ENCODE measurements around the gene CHST5.

The CHST5 gene

GRCh38 chr16:75495076-75495674 lies 40.7 kb downstream of the CHST5 start, which contains the start of gene CHST6:
Gene CHST6 (minus strand): TSS chr16:75495441. CDS start chr16:75479828, 15,613 bp downstream.
- TF ChIP-seq GATA2 (IDR thresholded peaks at IDR 0.05; ENCODE audit: low read depth, low read length) (no peak), GATA3 (IDR thresholded peaks at IDR 0.05; ENCODE audit: low read depth, low read length) (no peak)

- TF ChIP-seq GATA3 (IDR thresholded peaks at IDR 0.05; ENCODE audit: low read depth, low read length), result no peak
- TF ChIP-seq GATA2 (IDR thresholded peaks at IDR 0.05; ENCODE audit: low read depth, low read length), result no peak
Observed at GRCh38 chr16:75494661-75495075, 41.2 kb downstream of the CHST5 start.

- TF ChIP-seq GATA3 (IDR thresholded peaks at IDR 0.05; ENCODE audit: low read depth, low read length), result no peak
- TF ChIP-seq GATA2 (IDR thresholded peaks at IDR 0.05; ENCODE audit: low read depth, low read length), result no peak
Observed at GRCh38 chr16:75494184-75494583, 41.7 kb downstream of the CHST5 start.

GRCh38 chr16:75491876-75492275 lies 44.0 kb downstream of the CHST5 start:
- TF ChIP-seq GATA2 (IDR thresholded peaks at IDR 0.05; ENCODE audit: low read depth, low read length) (peak; percentile 96), GATA3 (IDR thresholded peaks at IDR 0.05; ENCODE audit: low read depth, low read length) (peak; percentile 84)

- TF ChIP-seq GATA2 (IDR thresholded peaks at IDR 0.05; ENCODE audit: low read depth, low read length) (no peak), GATA3 (IDR thresholded peaks at IDR 0.05; ENCODE audit: low read depth, low read length) (no peak)
Observed at GRCh38 chr16:75488322-75488721, 47.6 kb downstream of the CHST5 start.

GRCh38 chr16:75486676-75487313 lies 49.1 kb downstream of the CHST5 start:
- TF ChIP-seq GATA3 (IDR thresholded peaks at IDR 0.05; ENCODE audit: low read depth, low read length), result no peak
- no peak for TF ChIP-seq GATA2 (IDR thresholded peaks at IDR 0.05; ENCODE audit: low read depth, low read length)

- TF ChIP-seq GATA3 (IDR thresholded peaks at IDR 0.05; ENCODE audit: low read depth, low read length) (no peak), GATA2 (IDR thresholded peaks at IDR 0.05; ENCODE audit: low read depth, low read length) (no peak)
Observed at GRCh38 chr16:75486014-75486675, 49.8 kb downstream of the CHST5 start.

- TF ChIP-seq GATA2 (IDR thresholded peaks at IDR 0.05; ENCODE audit: low read depth, low read length), result 0 out of 2 replicates have a peak, but pooled peaks have one; percentile 13
- no peak for TF ChIP-seq GATA3 (IDR thresholded peaks at IDR 0.05; ENCODE audit: low read depth, low read length)
Observed at GRCh38 chr16:75485230-75486013, 50.5 kb downstream of the CHST5 start.

- TF ChIP-seq GATA2 (IDR thresholded peaks at IDR 0.05; ENCODE audit: low read depth, low read length), result no peak
- no peak for TF ChIP-seq GATA3 (IDR thresholded peaks at IDR 0.05; ENCODE audit: low read depth, low read length)
Observed at GRCh38 chr16:75483222-75483621, 52.7 kb downstream of the CHST5 start.

GRCh38 chr16:75482434-75483205 lies 53.3 kb downstream of the CHST5 start:
- no peak for TF ChIP-seq GATA2 (IDR thresholded peaks at IDR 0.05; ENCODE audit: low read depth, low read length)
- no peak for TF ChIP-seq GATA3 (IDR thresholded peaks at IDR 0.05; ENCODE audit: low read depth, low read length)

- TF ChIP-seq GATA3 (IDR thresholded peaks at IDR 0.05; ENCODE audit: low read depth, low read length) (no peak), GATA2 (IDR thresholded peaks at IDR 0.05; ENCODE audit: low read depth, low read length) (no peak)
Observed at GRCh38 chr16:75481475-75481874, 54.4 kb downstream of the CHST5 start.

- TF ChIP-seq GATA2 (IDR thresholded peaks at IDR 0.05; ENCODE audit: low read depth, low read length) (no peak), GATA3 (IDR thresholded peaks at IDR 0.05; ENCODE audit: low read depth, low read length) (no peak)
Observed at GRCh38 chr16:75479421-75479990, 56.4 kb downstream of the CHST5 start.
